ENCODE results near the gene FURIN. TPM values are rescaled to one million over a fixed set of nuclear protein-coding genes. Genes with fewer than 3 reads are reported as not detected.

Gene FURIN
- total and polyA plus RNA-seq, 2 of the 8 experiments (the other 6 are each of a cell fraction or from before 2014, with no cell fraction given) = 15.8 to 32.1 TPM

- no peak for TF ChIP-seq KDM5A (IDR thresholded peaks at IDR 0.05; ENCODE audit: low read length)
- TF ChIP-seq EP300 (IDR thresholded peaks at IDR 0.05; ENCODE audit: borderline replicate concordance in 1 of 2, low read depth in 2 of 2, low read length in 2 of 2) = no peak
- TF ChIP-seq GTF2F1 (IDR thresholded peaks at IDR 0.05; ENCODE audit: borderline replicate concordance, low read depth, low read length) = no peak
- TF ChIP-seq SP4 (IDR thresholded peaks at IDR 0.05; ENCODE audit: low read length) = no peak
- no peak for TF ChIP-seq SUZ12 (IDR thresholded peaks at IDR 0.05; ENCODE audit: low read length)
- TF ChIP-seq USF2 (IDR thresholded peaks at IDR 0.05; ENCODE audit: low read length) = no peak
These were observed 5.2 kb downstream of the FURIN start (continued) for GRCh38 chr15:90873488-90873997.

All from H1 (cell line).